Heart left ventricle (tissue), 16 donors: ENCODE data around the gene NDUFB10. TPM values are rescaled to one million over a fixed set of nuclear protein-coding genes. Genes with fewer than 3 reads are reported as not detected.

Experiments
- ATAC-seq, 4 donors: fragments of 200-7000 bp; cut with Tn5 transposase; one replicate each; pipeline ENCODE4 v1.9.1; 2020 to 2022; ENCODE audit warnings: moderate library complexity in 4 of 4, mild to moderate bottlenecking in 3 of 4, moderate number of reproducible peaks in 1 of 4
- DNase-seq, 5 donors: peaks; one replicate each; pipeline ENCODE4 v3.0.0-alpha.2; 2020
- H3K27ac ChIP-seq, 12 donors: fragments of 200-600 bp; sonication (generic) in 4 of 12; one replicate each; pipeline versions ENCODE4 v1.5.0 to v1.8.0; 2016 to 2022; ENCODE audit warnings: mild to moderate bottlenecking in 2 of 12
- H3K27me3 ChIP-seq, 9 donors: fragments of 200-600 bp; sonication (generic) in 2 of 9; one replicate each; pipeline versions ENCODE4 v1.5.1 to v1.8.0; 2016 to 2022; ENCODE audit warnings: mild to moderate bottlenecking in 3 of 9
- H3K36me3 ChIP-seq, 9 donors: fragments of 200-600 bp; sonication (generic) in 2 of 9; one replicate each; pipeline versions ENCODE4 v1.5.0 to v1.8.0; 2018 to 2022; ENCODE audit warnings: mild to moderate bottlenecking in 2 of 9
- H3K4me1 ChIP-seq, 12 donors: fragments of 200-600 bp; sonication (generic) in 4 of 12; one replicate each; pipeline versions ENCODE4 v1.5.0 to v1.8.0; 2016 to 2022; ENCODE audit warnings: mild to moderate bottlenecking in 3 of 12
- H3K4me3 ChIP-seq, 12 donors: fragments of 200-600 bp; sonication (generic) in 4 of 12; one replicate each; pipeline versions ENCODE4 v1.5.0 to v1.8.0; 2017 to 2022; ENCODE audit warnings: mild to moderate bottlenecking in 9 of 12, moderate library complexity in 4 of 12
- H3K9me3 ChIP-seq, 12 donors: fragments of 200-600 bp; sonication (generic) in 4 of 12; one replicate each; pipeline versions ENCODE4 v1.5.0 to v1.8.0; 2016 to 2022; ENCODE audit warnings: mild to moderate bottlenecking in 1 of 12
- POLR2A ChIP-seq, 2 donors: fragments of 450-650 bp; IDR thresholded peaks; one replicate each; pipeline ENCODE4 v1.6.1; 2017; ENCODE audit warnings: antibody characterized with exemption in 2 of 2, mild to moderate bottlenecking in 2 of 2, moderate library complexity in 2 of 2
- WGBS, 4 donors: extraction: QIAGEN DNeasy Blood & Tissue Kit in 2 of 4; methylation state at CpG; one replicate each; pipeline versions ENCODE4 v1.1.5 to v1.1.7; 2013 to 2018; 5-methylcytosine and 5-hydroxymethylcytosine counted together
- intact Hi-C, 10 donors: fragments of 100-400 bp; cut with DNase I; formaldehyde crosslinking; loops; one replicate each; pipeline versions ENCODE4 v1.11.1 to v1.14.2; 2022
- polyA plus RNA-seq, 2 donors: library from polyadenylated mRNA; stranded (reverse); fragments of 200-250 nt; gene quantifications; one replicate each; pipeline ENCODE4 v1.2.3, GENCODE V29; 2013
- total RNA-seq, 9 donors: library from RNA; depleted of rRNA in 2 of 9; stranded (reverse); fragments of >200 nt in 2 of 9; fragmentation: NEBNext Ultra II Directional in 3 of 9; extraction: Animal tissue kit (Norgen Biotek cat#: 25700) in 3 of 9; gene quantifications; one replicate each; pipeline versions ENCODE4 v1.1.0 to v1.2.4, GENCODE V29; 2016 to 2023
- TF ChIP-seq, protein P1 (sequence below), 12 donors: fragments of 200-600 bp; sonication (generic) in 4 of 12; IDR thresholded peaks; one replicate each; pipeline versions ENCODE4 v1.5.0 to v1.8.0; 2018 to 2022; ENCODE audit warnings: antibody characterized with exemption in 12 of 12, mild to moderate bottlenecking in 5 of 12
- donor health status: ischemic (EF 13 %, LVEDD 7.1; RV severe dilation, severe dysfunction).
- donor health status: healthy with polysubstance abuse.
- donor health status: DM: no; HTN: yes; CAD: no.
- donor health status: DM: no; HTN: no; CAD: no.
- donor health status: ischemic (EF 25% LVEDD 6.9; RV normal size, moderate dysfunction).
- donor health status: ischemic (EF 25% LVEDD 5.7; RV mildly dilated, moderate dysfunction).
- donor health status: healthy.
- donor health status: DM: yes; HTN: yes; CAD: no.
- donor health status: ischemic (EF 35%, LVEDD 5.7; RV mildly dilated, moderate dysfunction).
- donor health status: nonischemic (EF 11% LVEDD 7.7; RV severe dilation, severe dysfunction).
- donor health status: DM: yes; HTN: yes; CAD: no.
- donor health status: PGD.
- donor health status: ischemic (EF 29% LVEDD 5.4; RV normal size, mild dysfunction).
- donor health status: nonischemic (EF 23%, LVEDD 6.1; RV moderate dilation, normal function).

Gene NDUFB10
- total and polyA plus RNA-seq, 11 donors: 316 to 1,618 (median 548) TPM

DNA sequence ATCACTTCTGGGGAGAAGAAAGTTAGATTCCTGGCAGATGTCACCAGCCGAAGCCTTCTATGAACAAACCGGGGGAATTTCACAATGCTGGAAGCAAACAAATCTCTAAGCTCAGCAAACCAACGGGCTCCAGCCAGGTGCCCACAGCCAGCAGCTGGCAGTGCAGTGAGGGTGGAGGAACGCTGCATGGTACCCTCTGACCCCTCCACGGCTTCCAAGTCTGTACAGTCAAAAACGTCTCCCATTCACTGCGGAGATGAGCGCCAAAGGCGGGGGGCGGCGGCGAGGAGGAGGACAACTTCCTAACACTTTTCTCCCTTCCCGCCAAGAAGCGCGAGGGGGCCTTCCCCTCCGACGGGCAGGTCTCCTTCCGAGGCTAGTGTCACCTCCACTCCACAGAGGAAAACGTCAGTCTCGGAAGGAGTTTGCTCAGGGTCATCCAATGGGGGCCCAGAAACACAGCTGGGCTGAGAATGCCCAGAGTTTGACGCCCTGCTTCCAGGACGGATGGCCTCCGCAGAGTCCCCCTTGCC, 49.4 kb downstream of the NDUFB10 start:
- Histone ChIP-seq H3K9me3 (no peaks in the 10 kb centered on the region), H3K27ac (peak overlapping the region; percentile 58 to 94 (median 88)), H3K27me3 (no peaks in the 10 kb centered on the region), H3K36me3 (no peaks in the 10 kb centered on the region), H3K4me1 (peaks cover 20 to 66% (median 48%) of the 10 kb centered on the region in 12 donors), H3K4me3 (peak overlapping the region; percentile 69 to 100 (median 94))
- intact Hi-C loops: loop anchor here in 2 of 10 donors (2.0 to 10.0 kb wide), 3 partner anchors 24 to 496 kb away; partner anchors contain the start of genes GFER (in 1 of the 2) and TRAF7 (in 1 of the 2)
- ATAC-seq (no peak), DNase-seq (peak in 2 of 5 donors; percentile 23 to 32)
- TF ChIP-seq, protein P1, sequence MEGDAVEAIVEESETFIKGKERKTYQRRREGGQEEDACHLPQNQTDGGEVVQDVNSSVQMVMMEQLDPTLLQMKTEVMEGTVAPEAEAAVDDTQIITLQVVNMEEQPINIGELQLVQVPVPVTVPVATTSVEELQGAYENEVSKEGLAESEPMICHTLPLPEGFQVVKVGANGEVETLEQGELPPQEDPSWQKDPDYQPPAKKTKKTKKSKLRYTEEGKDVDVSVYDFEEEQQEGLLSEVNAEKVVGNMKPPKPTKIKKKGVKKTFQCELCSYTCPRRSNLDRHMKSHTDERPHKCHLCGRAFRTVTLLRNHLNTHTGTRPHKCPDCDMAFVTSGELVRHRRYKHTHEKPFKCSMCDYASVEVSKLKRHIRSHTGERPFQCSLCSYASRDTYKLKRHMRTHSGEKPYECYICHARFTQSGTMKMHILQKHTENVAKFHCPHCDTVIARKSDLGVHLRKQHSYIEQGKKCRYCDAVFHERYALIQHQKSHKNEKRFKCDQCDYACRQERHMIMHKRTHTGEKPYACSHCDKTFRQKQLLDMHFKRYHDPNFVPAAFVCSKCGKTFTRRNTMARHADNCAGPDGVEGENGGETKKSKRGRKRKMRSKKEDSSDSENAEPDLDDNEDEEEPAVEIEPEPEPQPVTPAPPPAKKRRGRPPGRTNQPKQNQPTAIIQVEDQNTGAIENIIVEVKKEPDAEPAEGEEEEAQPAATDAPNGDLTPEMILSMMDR (IDR thresholded peaks at IDR 0.05): no peak
- TF ChIP-seq POLR2A (IDR thresholded peaks at IDR 0.05): no peak
- WGBS, 4 donors: 7 to 17% (median 7%) methylated on average over 16 to 23 of the region's 23 CpGs

DNA sequence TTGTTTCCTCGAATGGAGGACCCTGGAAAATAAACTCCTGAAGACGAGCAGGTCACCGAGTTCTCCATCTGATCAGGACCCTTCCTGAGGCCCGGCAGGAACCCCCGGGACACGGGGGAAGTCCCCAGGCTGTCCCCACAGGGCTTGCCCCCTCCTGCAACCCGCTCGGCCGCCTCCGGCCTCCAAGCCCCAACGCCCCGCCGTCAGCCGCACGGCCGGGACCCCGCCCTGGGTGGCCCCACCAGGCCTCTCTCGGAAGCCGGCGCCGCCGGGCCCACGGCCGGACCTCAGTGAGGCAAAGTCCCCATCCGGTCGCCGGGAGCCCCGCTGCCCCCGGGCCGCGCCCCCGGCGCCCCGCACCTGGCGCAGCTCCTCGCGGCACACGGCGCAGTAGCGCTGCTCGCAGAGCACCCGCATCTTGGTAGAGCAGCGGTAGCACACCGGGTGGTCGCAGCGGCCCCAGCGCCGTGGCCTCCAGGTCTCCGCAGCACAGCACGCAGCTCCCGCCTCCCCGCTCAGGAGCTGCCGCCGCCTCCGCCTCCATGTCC, 49.9 kb downstream of the NDUFB10 start:
- peaks cover 20 to 60% (median 43%) of the 10 kb centered on the region in 12 donors for H3K4me1 ChIP-seq
- DNase-seq: peak in 2 of 5 donors; percentile 33 to 34
- no peaks in the 10 kb centered on the region for H3K27me3 ChIP-seq
- ATAC-seq: peak in 2 of 4 donors; percentile 2 to 15
- intact Hi-C loops: loop anchor here in 2 of 10 donors (2.0 to 10.0 kb wide), 3 partner anchors 24 to 496 kb away; partner anchors contain the start of genes GFER (in 1 of the 2) and TRAF7 (in 1 of the 2)
- no peaks in the 10 kb centered on the region for H3K9me3 ChIP-seq
- WGBS, 4 donors: 0 to 1% (median 0%) methylated on average over 1 to 55 of the region's 55 CpGs
- peak overlapping the region; percentile 58 to 94 (median 88) for H3K27ac ChIP-seq
- TF ChIP-seq, protein P1 (IDR thresholded peaks at IDR 0.05): no peak
- H3K4me3 ChIP-seq: peak overlapping the region; percentile 69 to 100 (median 94)
- no peaks in the 10 kb centered on the region for H3K36me3 ChIP-seq

DNA sequence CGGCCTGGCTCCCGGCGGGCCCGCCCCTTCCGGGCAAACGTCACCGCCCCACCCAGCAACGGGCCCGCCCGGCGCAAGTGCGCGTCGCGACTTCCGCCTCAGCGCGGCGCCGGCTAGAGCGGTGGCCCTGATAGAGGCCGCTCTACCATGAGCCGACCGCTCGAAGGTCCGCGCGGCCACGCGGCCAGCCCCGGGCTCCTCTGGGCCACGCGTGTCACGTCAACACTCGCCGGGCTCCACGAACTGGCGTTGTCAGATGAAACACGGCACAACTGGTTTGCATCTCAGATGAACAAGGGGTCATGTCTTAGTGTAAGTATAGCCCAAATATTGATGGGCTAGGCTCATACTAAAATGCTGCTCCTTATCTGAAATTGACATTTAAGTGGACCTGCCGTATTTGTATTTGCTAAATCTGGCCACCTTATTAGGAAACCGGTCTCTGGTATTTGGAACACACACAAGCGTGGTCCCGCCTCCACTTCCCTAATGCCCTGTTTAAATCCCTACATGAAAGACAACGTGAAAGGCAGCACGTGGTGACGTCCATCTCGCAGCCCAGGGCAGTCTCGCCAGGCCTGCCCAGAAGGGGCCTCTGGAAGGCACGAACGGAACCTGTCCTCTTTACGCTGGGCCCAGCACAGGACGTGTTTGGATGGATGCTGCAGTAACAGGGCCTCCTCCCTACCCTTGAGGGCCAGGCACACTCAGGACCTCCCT, 50.6 kb downstream of the NDUFB10 start, which contains the start of gene ZNF598:
Gene ZNF598 (minus strand): TSS at position 31 of the 720 bp plus-strand sequence.
- H3K36me3 ChIP-seq: no peaks in the 10 kb centered on the region
- intact Hi-C loops: loop anchor here in 3 of 10 donors (2.0 to 10.0 kb wide), 4 partner anchors 25 to 495 kb away; partner anchors contain the start of genes GFER (in 1 of the 3) and TRAF7 (in 1 of the 3)
- H3K9me3 ChIP-seq: no peaks in the 10 kb centered on the region
- WGBS, 4 donors: 1 to 6% (median 3%) methylated on average over 21 to 52 of the region's 52 CpGs
- peak within 1 kb of the TSS; percentile 58 to 98 (median 93) for H3K27ac ChIP-seq
- ATAC-seq (peak; percentile 90 to 97 (median 96)), DNase-seq (peak; percentile 87 to 91 (median 88))
- no peaks in the 10 kb centered on the region for H3K27me3 ChIP-seq
- H3K4me3 ChIP-seq: peak within 1 kb of the TSS; percentile 69 to 100 (median 94)
- TF ChIP-seq, protein P1 (IDR thresholded peaks at IDR 0.05): peak in 2 of 12 donors; percentile 6 to 24
- TF ChIP-seq POLR2A (IDR thresholded peaks at IDR 0.05): peak in 1 of 2 donors; percentile 92
- peaks cover 20 to 53% (median 38%) of the 10 kb centered on the region in 12 donors for H3K4me1 ChIP-seq

Other genes with a start within 250 kb of the NDUFB10 start
- 10 to 100 TPM; 24.4 to 68.3 (median 31.3) TPM for gene NME3, start 188.0 kb upstream of the NDUFB10 start, total RNA-seq
- gene NME3, start 188.0 kb upstream of the NDUFB10 start, polyA plus RNA-seq: 10 to 100 TPM; 27.4 to 86.4 TPM
- gene EME2, start 186.7 kb upstream of the NDUFB10 start, total RNA-seq: 10 to 100 TPM in 2 of 9 donors, 1 to 10 TPM in 7; 3.4 to 12.9 (median 6.0) TPM
- gene EME2, start 186.7 kb upstream of the NDUFB10 start, polyA plus RNA-seq: 1 to 10 TPM; 3.6 to 7.8 TPM
- 100 to 1,000 TPM in 2 of 9 donors, 10 to 100 TPM in 7; 58.0 to 123 (median 79.3) TPM for gene MRPS34, start 186.4 kb upstream of the NDUFB10 start, total RNA-seq
- 100 to 1,000 TPM; 117 to 118 TPM for gene MRPS34, start 186.4 kb upstream of the NDUFB10 start, polyA plus RNA-seq
- gene SPSB3, start 177.0 kb upstream of the NDUFB10 start, total RNA-seq: 100 to 1,000 TPM in 1 of 9 donors, 10 to 100 TPM in 8; 25.8 to 100 (median 31.8) TPM
- 10 to 100 TPM; 44.5 to 52.0 TPM for gene SPSB3, start 177.0 kb upstream of the NDUFB10 start, polyA plus RNA-seq
- gene NUBP2, start 176.6 kb upstream of the NDUFB10 start, total RNA-seq: 10 to 100 TPM; 26.7 to 81.9 (median 30.1) TPM
- gene NUBP2, start 176.6 kb upstream of the NDUFB10 start, polyA plus RNA-seq: 10 to 100 TPM; 41.2 to 63.1 TPM
- under 1 TPM in 2 of 9 donors, not detected in 7; 0.12 to 0.38 TPM for gene IGFALS, start 165.8 kb upstream of the NDUFB10 start, total RNA-seq
- under 1 TPM in 1 of 2 donors, not detected in 1; 0.23 TPM for gene IGFALS, start 165.8 kb upstream of the NDUFB10 start, polyA plus RNA-seq
- 100 to 1,000 TPM; 111 to 358 (median 165) TPM for gene HAGH, start 132.7 kb upstream of the NDUFB10 start, total RNA-seq
- 100 to 1,000 TPM; 155 to 226 TPM for gene HAGH, start 132.7 kb upstream of the NDUFB10 start, polyA plus RNA-seq
- gene FAHD1, start 132.3 kb upstream of the NDUFB10 start, total RNA-seq: 10 to 100 TPM; 19.2 to 83.8 (median 28.4) TPM
- 10 to 100 TPM; 46.8 to 47.4 TPM for gene FAHD1, start 132.3 kb upstream of the NDUFB10 start, polyA plus RNA-seq
- not detected for gene MEIOB, start 87.4 kb upstream of the NDUFB10 start, total RNA-seq
- not detected for gene MEIOB, start 87.4 kb upstream of the NDUFB10 start, polyA plus RNA-seq
- not detected for gene HS3ST6, start 41.1 kb upstream of the NDUFB10 start, total RNA-seq
- not detected for gene HS3ST6, start 41.1 kb upstream of the NDUFB10 start, polyA plus RNA-seq
- 10 to 100 TPM; 12.4 to 49.2 (median 31.1) TPM for gene MSRB1, start 16.3 kb upstream of the NDUFB10 start, total RNA-seq
- 10 to 100 TPM; 48.4 to 70.2 TPM for gene MSRB1, start 16.3 kb upstream of the NDUFB10 start, polyA plus RNA-seq
- 100 to 1,000 TPM; 117 to 279 (median 216) TPM for gene RPL3L, start 4.8 kb upstream of the NDUFB10 start, total RNA-seq
- gene RPL3L, start 4.8 kb upstream of the NDUFB10 start, polyA plus RNA-seq: 100 to 1,000 TPM in 1 of 2 donors, 10 to 100 TPM in 1; 86.5 to 180 TPM
- gene RPS2, start 5.3 kb downstream of the NDUFB10 start, total RNA-seq: 1,000 to 10,000 TPM in 4 of 9 donors, 100 to 1,000 TPM in 5; 673 to 1,554 (median 968) TPM
- gene RPS2, start 5.3 kb downstream of the NDUFB10 start, polyA plus RNA-seq: 1,000 to 10,000 TPM; 1,419 to 2,484 TPM
- not detected for gene RNF151, start 7.3 kb downstream of the NDUFB10 start, total RNA-seq
- gene RNF151, start 7.3 kb downstream of the NDUFB10 start, polyA plus RNA-seq: not detected
- gene TBL3, start 12.5 kb downstream of the NDUFB10 start, total RNA-seq: 10 to 100 TPM; 19.3 to 68.7 (median 21.5) TPM
- 10 to 100 TPM; 57.9 to 59.5 TPM for gene TBL3, start 12.5 kb downstream of the NDUFB10 start, polyA plus RNA-seq
- not detected for gene NOXO1, start 21.9 kb downstream of the NDUFB10 start, total RNA-seq
- gene NOXO1, start 21.9 kb downstream of the NDUFB10 start, polyA plus RNA-seq: under 1 TPM; 0.06 to 0.15 TPM
- gene GFER, start 24.7 kb downstream of the NDUFB10 start, total RNA-seq: 10 to 100 TPM; 18.0 to 29.9 (median 23.5) TPM
- gene GFER, start 24.7 kb downstream of the NDUFB10 start, polyA plus RNA-seq: 10 to 100 TPM; 36.6 to 51.1 TPM
- 1 to 10 TPM in 3 of 9 donors, under 1 TPM in 6; 0.19 to 1.3 (median 0.86) TPM for gene SYNGR3, start 30.4 kb downstream of the NDUFB10 start, total RNA-seq
- 1 to 10 TPM in 1 of 2 donors, under 1 TPM in 1; 0.53 to 2.7 TPM for gene SYNGR3, start 30.4 kb downstream of the NDUFB10 start, polyA plus RNA-seq
- 10 to 100 TPM; 10.9 to 47.4 (median 17.0) TPM for gene ZNF598, start 50.3 kb downstream of the NDUFB10 start, total RNA-seq
- 10 to 100 TPM in 1 of 2 donors, 1 to 10 TPM in 1; 9.4 to 33.8 TPM for gene ZNF598, start 50.3 kb downstream of the NDUFB10 start, polyA plus RNA-seq
- under 1 TPM in 1 of 9 donors, not detected in 8; 0.69 TPM for gene NPW, start 60.2 kb downstream of the NDUFB10 start, total RNA-seq
- gene NPW, start 60.2 kb downstream of the NDUFB10 start, polyA plus RNA-seq: under 1 TPM in 1 of 2 donors, not detected in 1; 0.19 TPM
- 100 to 1,000 TPM; 124 to 496 (median 227) TPM for gene NHERF2, start 67.4 kb downstream of the NDUFB10 start, total RNA-seq
- 100 to 1,000 TPM; 213 to 396 TPM for gene NHERF2, start 67.4 kb downstream of the NDUFB10 start, polyA plus RNA-seq
- gene NTHL1, start 88.3 kb downstream of the NDUFB10 start, total RNA-seq: 10 to 100 TPM in 7 of 9 donors, 1 to 10 TPM in 2; 9.0 to 25.0 (median 11.7) TPM
- 10 to 100 TPM; 13.1 to 32.3 TPM for gene NTHL1, start 88.3 kb downstream of the NDUFB10 start, polyA plus RNA-seq
- 10 to 100 TPM; 48.4 to 94.5 (median 70.4) TPM for gene TSC2, start 88.4 kb downstream of the NDUFB10 start, total RNA-seq
- 10 to 100 TPM; 33.3 to 44.8 TPM for gene TSC2, start 88.4 kb downstream of the NDUFB10 start, polyA plus RNA-seq
- 100 to 1,000 TPM in 6 of 9 donors, 10 to 100 TPM in 3; 64.9 to 441 (median 110) TPM for gene PKD1, start 176.4 kb downstream of the NDUFB10 start, total RNA-seq
- gene PKD1, start 176.4 kb downstream of the NDUFB10 start, polyA plus RNA-seq: 100 to 1,000 TPM in 1 of 2 donors, 10 to 100 TPM in 1; 90.6 to 105 TPM
- 1 to 10 TPM in 4 of 9 donors, under 1 TPM in 5; 0.36 to 5.0 (median 0.75) TPM for gene RAB26, start 189.1 kb downstream of the NDUFB10 start, total RNA-seq
- 1 to 10 TPM in 1 of 2 donors, under 1 TPM in 1; 0.28 to 3.3 TPM for gene RAB26, start 189.1 kb downstream of the NDUFB10 start, polyA plus RNA-seq
- gene TRAF7, start 196.2 kb downstream of the NDUFB10 start, total RNA-seq: 10 to 100 TPM; 20.2 to 40.2 (median 27.0) TPM
- 10 to 100 TPM; 12.2 to 39.5 TPM for gene TRAF7, start 196.2 kb downstream of the NDUFB10 start, polyA plus RNA-seq
- gene CASKIN1, start 237.1 kb downstream of the NDUFB10 start, total RNA-seq: 1 to 10 TPM in 8 of 9 donors, under 1 TPM in 1; 0.77 to 7.0 (median 2.1) TPM
- 1 to 10 TPM in 1 of 2 donors, under 1 TPM in 1; 0.37 to 4.0 TPM for gene CASKIN1, start 237.1 kb downstream of the NDUFB10 start, polyA plus RNA-seq
- 10 to 100 TPM; 19.8 to 49.0 (median 22.8) TPM for gene MLST8, start 245.9 kb downstream of the NDUFB10 start, total RNA-seq
- gene MLST8, start 245.9 kb downstream of the NDUFB10 start, polyA plus RNA-seq: 10 to 100 TPM; 28.5 to 42.3 TPM